ENCODE data around the gene HNRNPL.

GRCh38 chr19:38808741-38809140 lies 41.0 kb downstream of the HNRNPL start:
- no peak for TF ChIP-seq CTCF (conservative IDR thresholded peaks at IDR 0.05; ENCODE audit: low read length)
- no peak for TF ChIP-seq EZH2phosphoT487 (IDR thresholded peaks at IDR 0.05; ENCODE audit: borderline replicate concordance)

Measured in Loucy (cell line).